ENCODE measurements around the gene SEMG2.

DNA sequence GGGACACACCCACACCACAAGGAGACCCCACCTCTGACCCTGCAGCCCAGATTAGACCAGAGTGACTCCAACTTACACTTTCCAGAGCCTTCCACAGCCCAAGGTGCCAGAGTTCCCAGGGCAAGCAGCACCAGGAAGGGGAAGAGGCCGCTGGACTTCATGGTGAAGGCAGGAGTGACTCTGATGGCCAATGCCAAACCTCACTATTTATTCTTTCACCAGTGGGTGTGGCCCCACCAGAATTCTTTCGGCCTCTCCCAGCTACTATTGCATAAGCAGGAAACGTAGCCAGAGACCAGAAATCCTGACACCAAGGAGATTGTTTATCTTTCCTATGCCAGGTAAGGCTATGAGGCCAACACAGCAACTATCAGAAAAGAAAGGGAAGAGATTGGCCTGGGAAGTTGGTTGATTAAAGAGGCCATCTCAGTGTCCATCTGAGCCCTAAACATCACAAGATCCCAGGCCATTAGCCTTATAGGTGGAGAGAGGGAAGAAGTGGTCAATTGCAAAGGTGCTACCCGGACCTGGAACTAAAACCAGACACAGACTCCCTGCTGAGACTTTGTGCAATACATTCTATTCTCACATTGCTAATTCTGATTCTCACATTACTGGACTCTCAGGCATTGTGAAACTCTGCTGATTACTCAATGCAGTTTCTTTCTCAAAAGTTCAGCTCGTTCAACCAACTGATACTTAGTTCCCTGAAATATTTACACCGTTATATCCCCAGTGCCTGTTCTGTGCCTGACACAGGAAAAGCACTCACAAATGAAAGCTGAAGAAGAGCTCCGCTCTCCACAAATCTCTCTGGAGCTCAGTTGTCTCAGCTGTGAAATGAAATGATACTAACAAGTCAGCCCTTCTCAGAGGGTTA, 33.5 kb downstream of the SEMG2 start, which contains the start of gene SLPI:
- TF ChIP-seq, protein P1, sequence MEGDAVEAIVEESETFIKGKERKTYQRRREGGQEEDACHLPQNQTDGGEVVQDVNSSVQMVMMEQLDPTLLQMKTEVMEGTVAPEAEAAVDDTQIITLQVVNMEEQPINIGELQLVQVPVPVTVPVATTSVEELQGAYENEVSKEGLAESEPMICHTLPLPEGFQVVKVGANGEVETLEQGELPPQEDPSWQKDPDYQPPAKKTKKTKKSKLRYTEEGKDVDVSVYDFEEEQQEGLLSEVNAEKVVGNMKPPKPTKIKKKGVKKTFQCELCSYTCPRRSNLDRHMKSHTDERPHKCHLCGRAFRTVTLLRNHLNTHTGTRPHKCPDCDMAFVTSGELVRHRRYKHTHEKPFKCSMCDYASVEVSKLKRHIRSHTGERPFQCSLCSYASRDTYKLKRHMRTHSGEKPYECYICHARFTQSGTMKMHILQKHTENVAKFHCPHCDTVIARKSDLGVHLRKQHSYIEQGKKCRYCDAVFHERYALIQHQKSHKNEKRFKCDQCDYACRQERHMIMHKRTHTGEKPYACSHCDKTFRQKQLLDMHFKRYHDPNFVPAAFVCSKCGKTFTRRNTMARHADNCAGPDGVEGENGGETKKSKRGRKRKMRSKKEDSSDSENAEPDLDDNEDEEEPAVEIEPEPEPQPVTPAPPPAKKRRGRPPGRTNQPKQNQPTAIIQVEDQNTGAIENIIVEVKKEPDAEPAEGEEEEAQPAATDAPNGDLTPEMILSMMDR (IDR thresholded peaks at IDR 0.05; ENCODE audit: low read depth, low read length), result no peak
- TF ChIP-seq, protein P2, sequence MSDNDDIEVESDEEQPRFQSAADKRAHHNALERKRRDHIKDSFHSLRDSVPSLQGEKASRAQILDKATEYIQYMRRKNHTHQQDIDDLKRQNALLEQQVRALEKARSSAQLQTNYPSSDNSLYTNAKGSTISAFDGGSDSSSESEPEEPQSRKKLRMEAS (IDR thresholded peaks at IDR 0.05; ENCODE audit: low read depth, low read length), result peak; percentile 80
